HG03378 (cell line): Measurements from ENCODE around the gene AGRN.
"Not testable (repeated sequence)": the region's sequence is repeated elsewhere in the genome, so short reads cannot be mapped to it uniquely, and the experiment has no call there.

Experiments
- ATAC-seq: cut with Tn5 transposase; IDR thresholded peaks from one replicate; pipeline ENCODE4 v1.9.1; 2021; ENCODE audit warnings: mild to moderate bottlenecking, moderate library complexity; ENCODE audit not compliant: unreplicated experiment

The AGRN gene

GRCh38 chr1:1050577-1051052 lies 30.7 kb downstream of the AGRN start:
- ATAC-seq, result no peak

- no peak for ATAC-seq
Measured at GRCh38 chr1:1051127-1051810, 31.3 kb downstream of the AGRN start.

GRCh38 chr1:1052003-1052840 lies 32.3 kb downstream of the AGRN start:
- no peak for ATAC-seq

- no peak for ATAC-seq
Measured at GRCh38 chr1:1053022-1053421, 33.1 kb downstream of the AGRN start.

GRCh38 chr1:1053682-1054081 lies 33.8 kb downstream of the AGRN start:
- no peak for ATAC-seq

- no peak for ATAC-seq
Measured at GRCh38 chr1:1054099-1054700, 34.3 kb downstream of the AGRN start.

GRCh38 chr1:1054971-1055370 lies 35.1 kb downstream of the AGRN start:
- no peak for ATAC-seq

GRCh38 chr1:1055841-1056736 lies 36.2 kb downstream of the AGRN start:
- ATAC-seq, result no peak

GRCh38 chr1:1057769-1058087 lies 37.8 kb downstream of the AGRN start:
- not testable (repeated sequence) for ATAC-seq

- no peak for ATAC-seq
Measured at GRCh38 chr1:1058088-1058905, 38.4 kb downstream of the AGRN start.

- ATAC-seq, result no peak
Measured at GRCh38 chr1:1058921-1059493, 39.1 kb downstream of the AGRN start.

- ATAC-seq, result no peak
Measured at GRCh38 chr1:1059494-1060280, 39.8 kb downstream of the AGRN start.

- ATAC-seq, result no peak
Measured at GRCh38 chr1:1060281-1061000, 40.5 kb downstream of the AGRN start.

GRCh38 chr1:1061682-1062345 lies 41.9 kb downstream of the AGRN start:
- ATAC-seq, result no peak

GRCh38 chr1:1062348-1063163 lies 42.6 kb downstream of the AGRN start:
- ATAC-seq, result no peak

- ATAC-seq, result no peak
Measured at GRCh38 chr1:1063261-1063944, 43.5 kb downstream of the AGRN start.
